ENCODE data around the gene SLC30A4. TPM values are rescaled to one million over a fixed set of nuclear protein-coding genes. Genes with fewer than 3 reads are reported as not detected.

The SLC30A4 gene
- polyA plus RNA-seq, 1 of the 3 experiments (the other 2 are of a cell fraction): 1.9 TPM

- Histone ChIP-seq H3K9me3 (no peaks in the 10 kb centered on the region), H3K27ac (ENCODE audit: low read depth in 2 of 2, low read length in 1 of 2) (no peak overlapping the region), H3F3A (replicated peaks; ENCODE audit: insufficient read depth) (peaks cover 10% of the 10 kb centered on the region), H3K4me3 (ENCODE audit: low read depth in 2 of 2, low read length in 1 of 2) (no peak overlapping the region), H3K4me1 (ENCODE audit: control insufficient read depth in 1 of 2, insufficient read depth in 2 of 2, low read depth in 1 of 2, low read length in 1 of 2) (peaks cover 0 to 3% of the 10 kb centered on the region in 2 experiments; a peak in 1 of 4 replicates), H3K27me3 (ENCODE audit: insufficient read depth) (no peaks in the 10 kb centered on the region), H4K20me1 (ENCODE audit: insufficient read depth) (no peaks in the 10 kb centered on the region), H3K9me2 (no peaks in the 10 kb centered on the region), H3K36me3 (replicated peaks in 1 of 2; ENCODE audit: control insufficient read depth in 1 of 2, insufficient read depth in 2 of 2, low read length in 1 of 2) (no peaks in the 10 kb centered on the region), H3K79me2 (ENCODE audit: insufficient read depth) (no peaks in the 10 kb centered on the region), H3K4me2 (no peak overlapping the region), H3K9ac (no peak overlapping the region), H2AFZ (ENCODE audit: low read depth) (no peak overlapping the region)
- WGBS (ENCODE audit: low lambda C conversion rate): 82% methylated on average over 7 of the region's 7 CpGs
- TF ChIP-seq MAX (IDR thresholded peaks at IDR 0.05; ENCODE audit: low read depth) (no peak), MXI1 (IDR thresholded peaks at IDR 0.05; ENCODE audit: low read depth, low read length) (no peak), YY1 (IDR thresholded peaks at IDR 0.05; ENCODE audit: low read depth) (no peak), EP300 (IDR thresholded peaks at IDR 0.05; ENCODE audit: borderline replicate concordance in 1 of 2, low read depth in 1 of 2, low read length in 1 of 2) (no peak), JUND (IDR thresholded peaks at IDR 0.05) (no peak), EZH2phosphoT487 (IDR thresholded peaks at IDR 0.05; ENCODE audit: borderline replicate concordance, low read depth) (no peak), USF2 (IDR thresholded peaks at IDR 0.05; ENCODE audit: borderline replicate concordance, low read depth, low read length) (no peak), MEF2A (IDR thresholded peaks at IDR 0.05; ENCODE audit: borderline replicate concordance, low read depth) (no peak), TEAD4 (IDR thresholded peaks at IDR 0.05; ENCODE audit: borderline replicate concordance, insufficient read depth) (no peak), RAD21 (IDR thresholded peaks at IDR 0.05; ENCODE audit: low read length) (no peak)
- CTCF ChIA-PET: no interaction called here
- POLR2A ChIA-PET: no interaction called here
- no peak for DNase-seq
Observed at GRCh38 chr15:45546789-45547188, 24.2 kb upstream of the SLC30A4 start.

- Histone ChIP-seq H3F3A (replicated peaks; ENCODE audit: insufficient read depth) (peaks cover 6% of the 10 kb centered on the region), H3K9ac (no peak overlapping the region), H3K4me3 (ENCODE audit: low read depth in 2 of 2, low read length in 1 of 2) (no peak overlapping the region), H3K27me3 (ENCODE audit: insufficient read depth) (no peaks in the 10 kb centered on the region), H3K79me2 (ENCODE audit: insufficient read depth) (no peaks in the 10 kb centered on the region), H2AFZ (ENCODE audit: low read depth) (no peak overlapping the region), H3K27ac (ENCODE audit: low read depth in 2 of 2, low read length in 1 of 2) (no peak overlapping the region), H3K4me1 (ENCODE audit: control insufficient read depth in 1 of 2, insufficient read depth in 2 of 2, low read depth in 1 of 2, low read length in 1 of 2) (no peaks in the 10 kb centered on the region), H4K20me1 (ENCODE audit: insufficient read depth) (no peaks in the 10 kb centered on the region), H3K9me3 (no peaks in the 10 kb centered on the region), H3K9me2 (no peaks in the 10 kb centered on the region), H3K36me3 (replicated peaks in 1 of 2; ENCODE audit: control insufficient read depth in 1 of 2, insufficient read depth in 2 of 2, low read length in 1 of 2) (no peaks in the 10 kb centered on the region), H3K4me2 (no peak overlapping the region)
- ChIA-PET CTCF (no interaction called here), POLR2A (no interaction called here)
- no peak for DNase-seq
- WGBS (ENCODE audit: low lambda C conversion rate): 55% methylated on average over 4 of the region's 4 CpGs
- TF ChIP-seq GATA2 (CRISPR knock-in tag; IDR thresholded peaks at IDR 0.05) (no peak), JUND (IDR thresholded peaks at IDR 0.05) (no peak), TCF12 (IDR thresholded peaks at IDR 0.05) (no peak), TEAD4 (IDR thresholded peaks at IDR 0.05; ENCODE audit: borderline replicate concordance, insufficient read depth) (no peak), FOXM1 (IDR thresholded peaks at IDR 0.05; ENCODE audit: low read depth) (no peak), RAD21 (IDR thresholded peaks at IDR 0.05; ENCODE audit: low read length) (no peak), ZBTB33 (IDR thresholded peaks at IDR 0.05; ENCODE audit: borderline replicate concordance, low read depth) (no peak), USF1 (IDR thresholded peaks at IDR 0.05; ENCODE audit: borderline replicate concordance, low read depth) (no peak), FOSL2 (IDR thresholded peaks at IDR 0.05; ENCODE audit: borderline replicate concordance, low read depth) (no peak), RXRA (IDR thresholded peaks at IDR 0.05; ENCODE audit: borderline replicate concordance, low read depth) (no peak), NFIC (IDR thresholded peaks at IDR 0.05; ENCODE audit: borderline replicate concordance) (no peak), REST (IDR thresholded peaks at IDR 0.05; ENCODE audit: low read depth, low read length) (no peak), MXI1 (IDR thresholded peaks at IDR 0.05; ENCODE audit: low read depth, low read length) (no peak)
Observed at GRCh38 chr15:45544266-45545023, 21.9 kb upstream of the SLC30A4 start.
